Activated CD4-positive, alpha-beta T cell treated with anti-CD3 and anti-CD28 coated beads, Interleukin-2, Interleukin-4, amounts not matched to agents 100 ng/mL and 50 ng/mL, durations not matched to agents 16 hours and 8 hours (primary cell): ENCODE measurements around the gene DELE1.
A peak's percentile ranks its signal among the peaks of the same experiment; 100 is the strongest.

Experiments
- DNase-seq: peaks from one replicate; pipeline ENCODE4 v3.0.0-alpha.2; 2020; ENCODE audit warnings: low spot score

The DELE1 gene

GRCh38 chr5:141923448-141924313, at the start of gene DELE1:
Gene DELE1 (plus strand): TSS chr5:141923871. CDS start chr5:141923942, 71 bp downstream.
- DNase-seq, result peak; percentile 94

- no peak for DNase-seq
These were observed 49.8 kb upstream of the DELE1 start for GRCh38 chr5:141873933-141874261.

- no peak for DNase-seq
These were observed 49.3 kb upstream of the DELE1 start for GRCh38 chr5:141874262-141874964.

- DNase-seq, result no peak
These were observed 48.5 kb upstream of the DELE1 start for GRCh38 chr5:141875022-141875740.

GRCh38 chr5:141875795-141876627, 47.7 kb upstream of the DELE1 start:
- DNase-seq, result no peak

GRCh38 chr5:141876628-141877355, 46.9 kb upstream of the DELE1 start:
- no peak for DNase-seq

GRCh38 chr5:141877356-141878185, 46.1 kb upstream of the DELE1 start:
- no peak for DNase-seq

GRCh38 chr5:141878186-141878710, 45.4 kb upstream of the DELE1 start, which contains the start of gene PCDH1:
Gene PCDH1 (minus strand): TSS chr5:141878410. CDS start chr5:141878262, 148 bp downstream.
- DNase-seq, result no peak

- peak; percentile 92 for DNase-seq
These were observed 44.8 kb upstream of the DELE1 start for GRCh38 chr5:141878711-141879425.

- no peak for DNase-seq
These were observed 44.3 kb upstream of the DELE1 start for GRCh38 chr5:141879426-141879759.

GRCh38 chr5:141879941-141880738, 43.5 kb upstream of the DELE1 start:
- no peak for DNase-seq

- no peak for DNase-seq
These were observed 42.5 kb upstream of the DELE1 start for GRCh38 chr5:141880961-141881801.

GRCh38 chr5:141881886-141882285, 41.8 kb upstream of the DELE1 start:
- no peak for DNase-seq

- DNase-seq, result no peak
These were observed 41.0 kb upstream of the DELE1 start for GRCh38 chr5:141882594-141883183.

GRCh38 chr5:141883184-141883891, 40.3 kb upstream of the DELE1 start:
- no peak for DNase-seq

- no peak for DNase-seq
These were observed 39.8 kb upstream of the DELE1 start for GRCh38 chr5:141883892-141884318.
